GM18873 (cell line): ENCODE data around the gene CCDC3.

ENCODE experiments used
- ATAC-seq: cut with Tn5 transposase; IDR thresholded peaks from one replicate; pipeline ENCODE4 v1.9.1; 2021; ENCODE audit warnings: mild to moderate bottlenecking, moderate library complexity, moderate number of reproducible peaks; ENCODE audit not compliant: unreplicated experiment, low FRiP score

Gene CCDC3

GRCh38 chr10:12965571-12965970 is 35.9 kb downstream of the CCDC3 start:
- no peak for ATAC-seq

GRCh38 chr10:12962556-12962955 is 39.0 kb downstream of the CCDC3 start:
- no peak for ATAC-seq

GRCh38 chr10:12961416-12962205 is 39.9 kb downstream of the CCDC3 start:
- ATAC-seq, result no peak

- no peak for ATAC-seq
These were observed 40.6 kb downstream of the CCDC3 start for GRCh38 chr10:12960941-12961340.

- no peak for ATAC-seq
These were observed 41.1 kb downstream of the CCDC3 start for GRCh38 chr10:12960334-12960898.

GRCh38 chr10:12958546-12959110 is 42.9 kb downstream of the CCDC3 start:
- no peak for ATAC-seq

GRCh38 chr10:12957081-12957480 is 44.4 kb downstream of the CCDC3 start:
- no peak for ATAC-seq

GRCh38 chr10:12954866-12955265 is 46.6 kb downstream of the CCDC3 start:
- no peak for ATAC-seq

- no peak for ATAC-seq
These were observed 50.9 kb downstream of the CCDC3 start for GRCh38 chr10:12950583-12951128.

- ATAC-seq, result no peak
These were observed 52.3 kb downstream of the CCDC3 start for GRCh38 chr10:12949248-12949647.

- no peak for ATAC-seq
These were observed 53.8 kb downstream of the CCDC3 start for GRCh38 chr10:12947741-12948140.

GRCh38 chr10:12946372-12946771 is 55.1 kb downstream of the CCDC3 start:
- ATAC-seq, result no peak

- no peak for ATAC-seq
These were observed 55.7 kb downstream of the CCDC3 start for GRCh38 chr10:12945690-12946359.

GRCh38 chr10:12944931-12945330 is 56.6 kb downstream of the CCDC3 start:
- no peak for ATAC-seq

GRCh38 chr10:12943425-12943824 is 58.1 kb downstream of the CCDC3 start:
- no peak for ATAC-seq

GRCh38 chr10:12941966-12942365 is 59.5 kb downstream of the CCDC3 start:
- ATAC-seq, result no peak

GRCh38 chr10:12940791-12941190 is 60.7 kb downstream of the CCDC3 start:
- no peak for ATAC-seq

- ATAC-seq, result no peak
These were observed 63.2 kb downstream of the CCDC3 start for GRCh38 chr10:12938271-12938670.

GRCh38 chr10:12937527-12937926 is 64.0 kb downstream of the CCDC3 start:
- no peak for ATAC-seq

- no peak for ATAC-seq
These were observed 66.7 kb downstream of the CCDC3 start for GRCh38 chr10:12934777-12935176.

- ATAC-seq, result no peak
These were observed 72.1 kb downstream of the CCDC3 start for GRCh38 chr10:12929381-12929780.
